G401.6 (cell line): ENCODE data around the gene ITGA3.

ENCODE experiments used
- FAIRE-seq: peaks from 2 replicates; lab custom pipeline; 2012; peaks lifted over from hg19 to GRCh38; lab: Jason Lieb, UNC

Gene ITGA3

GRCh38 chr17:50110591-50111349 lies 54.9 kb downstream of the ITGA3 start:
- no peak for FAIRE-seq

GRCh38 chr17:50111673-50112655 lies 56.1 kb downstream of the ITGA3 start:
- no peak for FAIRE-seq

- FAIRE-seq, result no peak
These were observed 56.8 kb downstream of the ITGA3 start for GRCh38 chr17:50112694-50113093.

GRCh38 chr17:50113624-50114320 lies 57.9 kb downstream of the ITGA3 start:
- FAIRE-seq, result no peak

- FAIRE-seq, result no peak
These were observed 58.5 kb downstream of the ITGA3 start for GRCh38 chr17:50114401-50114800.

GRCh38 chr17:50114849-50115357 lies 59.0 kb downstream of the ITGA3 start:
- peak; percentile 70 for FAIRE-seq

GRCh38 chr17:50115756-50116155 lies 59.8 kb downstream of the ITGA3 start:
- FAIRE-seq, result no peak

- FAIRE-seq, result no peak
These were observed 61.5 kb downstream of the ITGA3 start for GRCh38 chr17:50117202-50118051.

- FAIRE-seq, result no peak
These were observed 62.3 kb downstream of the ITGA3 start for GRCh38 chr17:50118076-50118827.

- no peak for FAIRE-seq
These were observed 62.9 kb downstream of the ITGA3 start for GRCh38 chr17:50118828-50119218.

GRCh38 chr17:50120475-50121253 lies 64.8 kb downstream of the ITGA3 start:
- no peak for FAIRE-seq

- no peak for FAIRE-seq
These were observed 67.0 kb downstream of the ITGA3 start for GRCh38 chr17:50122945-50123344.

GRCh38 chr17:50123649-50124349 lies 67.9 kb downstream of the ITGA3 start:
- FAIRE-seq, result no peak

- FAIRE-seq, result no peak
These were observed 69.6 kb downstream of the ITGA3 start for GRCh38 chr17:50125420-50125997.

- FAIRE-seq, result no peak
These were observed 71.9 kb downstream of the ITGA3 start for GRCh38 chr17:50127697-50128361.

- no peak for FAIRE-seq
These were observed 72.8 kb downstream of the ITGA3 start for GRCh38 chr17:50128441-50129352.

GRCh38 chr17:50129353-50129727 lies 73.4 kb downstream of the ITGA3 start:
- FAIRE-seq, result no peak
